Nephron (organoid): ENCODE measurements around the gene TAMALIN.

Source experiments
- H3K27ac Mint-ChIP-seq, 3 experiments: 2 replicates each; pipeline ENCODE4 v1.8.0; 2020; ENCODE audit warnings: mixed read lengths in 3 of 3, mild to moderate bottlenecking in 2 of 3, moderate library complexity in 1 of 3
- H3K27me3 Mint-ChIP-seq: 2 replicates; pipeline ENCODE4 v1.8.0; 2021; ENCODE audit warnings: low read depth, mild to moderate bottlenecking, moderate library complexity, mixed read lengths
- H3K36me3 Mint-ChIP-seq: 2 replicates; pipeline ENCODE4 v1.8.0; 2020; ENCODE audit warnings: low read depth, mixed read lengths
- H3K4me1 Mint-ChIP-seq: 2 replicates; pipeline ENCODE4 v1.8.0; 2020; ENCODE audit warnings: mixed read lengths
- H3K4me3 Mint-ChIP-seq, 3 experiments: 2 replicates each; pipeline ENCODE4 v1.8.0; 2020; ENCODE audit warnings: mild to moderate bottlenecking in 3 of 3, mixed read lengths in 3 of 3, moderate library complexity in 2 of 3
- H3K9me3 Mint-ChIP-seq: 2 replicates; pipeline ENCODE4 v1.8.0; 2020; ENCODE audit warnings: mixed read lengths
- CTCF ChIP-seq, 3 experiments: fragments of 200-600 bp; sonication (generic); IDR thresholded peaks; one replicate each; pipeline ENCODE4 v1.5.0; 2021; ENCODE audit warnings: antibody characterized with exemption in 3 of 3; ENCODE audit not compliant: unreplicated experiment in 3 of 3

Gene TAMALIN

GRCh38 chr12:51985154-51985835 is 21.5 kb upstream of the TAMALIN start:
- Mint-ChIP-seq H3K4me3 (no peak overlapping the region), H3K4me1 (no peaks in the 10 kb centered on the region), H3K27ac (no peak overlapping the region), H3K36me3 (peaks cover 46% of the 10 kb centered on the region), H3K27me3 (no peaks in the 10 kb centered on the region), H3K9me3 (no peaks in the 10 kb centered on the region)
- no peak for TF ChIP-seq CTCF (IDR thresholded peaks at IDR 0.05; ENCODE audit: unreplicated experiment in 3 of 3)

- H3K27ac Mint-ChIP-seq: no peak overlapping the region
- no peaks in the 10 kb centered on the region for H3K4me1 Mint-ChIP-seq
- no peak overlapping the region for H3K4me3 Mint-ChIP-seq
- peaks cover 46% of the 10 kb centered on the region for H3K36me3 Mint-ChIP-seq
- no peak for TF ChIP-seq CTCF (IDR thresholded peaks at IDR 0.05; ENCODE audit: unreplicated experiment in 3 of 3)
- no peaks in the 10 kb centered on the region for H3K9me3 Mint-ChIP-seq
- no peaks in the 10 kb centered on the region for H3K27me3 Mint-ChIP-seq
Measured at GRCh38 chr12:51986834-51987233, 19.9 kb upstream of the TAMALIN start.

GRCh38 chr12:51992246-51992645 is 14.5 kb upstream of the TAMALIN start:
- Mint-ChIP-seq H3K36me3 (peaks cover 35% of the 10 kb centered on the region), H3K4me1 (peaks cover 4% of the 10 kb centered on the region), H3K9me3 (no peaks in the 10 kb centered on the region), H3K27ac (no peak overlapping the region), H3K4me3 (no peak overlapping the region), H3K27me3 (no peaks in the 10 kb centered on the region)
- no peak for TF ChIP-seq CTCF (IDR thresholded peaks at IDR 0.05; ENCODE audit: unreplicated experiment in 3 of 3)

- Mint-ChIP-seq H3K27me3 (no peaks in the 10 kb centered on the region), H3K9me3 (no peaks in the 10 kb centered on the region), H3K36me3 (peaks cover 48% of the 10 kb centered on the region), H3K4me1 (peaks cover 4% of the 10 kb centered on the region), H3K4me3 (no peak overlapping the region), H3K27ac (no peak overlapping the region)
- no peak for TF ChIP-seq CTCF (IDR thresholded peaks at IDR 0.05; ENCODE audit: unreplicated experiment in 3 of 3)
Measured at GRCh38 chr12:51994539-51994820, 12.3 kb upstream of the TAMALIN start.

- H3K9me3 Mint-ChIP-seq: no peaks in the 10 kb centered on the region
- H3K27ac Mint-ChIP-seq: no peak overlapping the region
- no peak overlapping the region for H3K4me3 Mint-ChIP-seq
- no peaks in the 10 kb centered on the region for H3K27me3 Mint-ChIP-seq
- H3K36me3 Mint-ChIP-seq: peaks cover 53% of the 10 kb centered on the region
- peaks cover 4% of the 10 kb centered on the region for H3K4me1 Mint-ChIP-seq
- TF ChIP-seq CTCF (IDR thresholded peaks at IDR 0.05; ENCODE audit: unreplicated experiment in 3 of 3): no peak
Measured at GRCh38 chr12:51994959-51995358, 11.8 kb upstream of the TAMALIN start.

- Mint-ChIP-seq H3K36me3 (peaks cover 56% of the 10 kb centered on the region), H3K27me3 (no peaks in the 10 kb centered on the region), H3K27ac (no peak overlapping the region), H3K4me3 (no peak overlapping the region), H3K9me3 (no peaks in the 10 kb centered on the region), H3K4me1 (peaks cover 4% of the 10 kb centered on the region)
- no peak for TF ChIP-seq CTCF (IDR thresholded peaks at IDR 0.05; ENCODE audit: unreplicated experiment in 3 of 3)
Measured at GRCh38 chr12:51997136-51997535, 9.6 kb upstream of the TAMALIN start.
